Measurements from ENCODE around the gene FAM219B.

DNA sequence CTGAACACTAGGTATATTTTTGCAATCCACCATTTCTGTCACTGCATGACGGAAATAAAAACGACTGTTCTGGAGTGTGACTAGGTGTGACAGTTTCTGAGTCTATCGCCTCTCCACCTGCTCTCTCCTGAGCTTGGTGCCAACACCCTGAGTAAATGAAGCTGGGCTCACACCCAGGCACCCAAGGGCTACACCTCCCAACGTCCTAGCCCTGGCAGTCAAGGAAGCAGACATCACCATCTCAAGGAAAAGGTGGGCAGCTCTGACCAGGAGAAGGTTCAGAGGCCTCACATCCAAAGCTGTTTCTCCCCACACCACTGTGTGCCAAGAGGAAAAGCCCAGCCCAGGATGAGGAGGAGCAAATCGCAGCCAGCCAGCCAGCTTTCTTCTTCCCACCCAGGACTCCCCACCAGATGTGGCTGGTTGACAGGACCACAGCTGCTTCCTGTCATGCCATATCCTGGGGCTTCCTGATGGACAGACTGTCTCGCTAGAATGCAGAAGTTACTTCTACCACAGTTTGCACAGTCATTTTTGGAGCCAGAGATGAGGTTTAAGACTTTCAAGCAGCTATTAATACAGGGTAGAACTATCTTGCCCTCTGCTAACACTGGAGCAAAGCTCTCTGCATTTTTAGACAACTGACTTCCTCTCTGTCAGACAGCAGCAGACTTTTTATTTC, 36.8 kb downstream of the FAM219B start:
- TF ChIP-seq, protein P1, sequence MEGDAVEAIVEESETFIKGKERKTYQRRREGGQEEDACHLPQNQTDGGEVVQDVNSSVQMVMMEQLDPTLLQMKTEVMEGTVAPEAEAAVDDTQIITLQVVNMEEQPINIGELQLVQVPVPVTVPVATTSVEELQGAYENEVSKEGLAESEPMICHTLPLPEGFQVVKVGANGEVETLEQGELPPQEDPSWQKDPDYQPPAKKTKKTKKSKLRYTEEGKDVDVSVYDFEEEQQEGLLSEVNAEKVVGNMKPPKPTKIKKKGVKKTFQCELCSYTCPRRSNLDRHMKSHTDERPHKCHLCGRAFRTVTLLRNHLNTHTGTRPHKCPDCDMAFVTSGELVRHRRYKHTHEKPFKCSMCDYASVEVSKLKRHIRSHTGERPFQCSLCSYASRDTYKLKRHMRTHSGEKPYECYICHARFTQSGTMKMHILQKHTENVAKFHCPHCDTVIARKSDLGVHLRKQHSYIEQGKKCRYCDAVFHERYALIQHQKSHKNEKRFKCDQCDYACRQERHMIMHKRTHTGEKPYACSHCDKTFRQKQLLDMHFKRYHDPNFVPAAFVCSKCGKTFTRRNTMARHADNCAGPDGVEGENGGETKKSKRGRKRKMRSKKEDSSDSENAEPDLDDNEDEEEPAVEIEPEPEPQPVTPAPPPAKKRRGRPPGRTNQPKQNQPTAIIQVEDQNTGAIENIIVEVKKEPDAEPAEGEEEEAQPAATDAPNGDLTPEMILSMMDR (conservative IDR thresholded peaks at IDR 0.05; ENCODE audit: low read depth, low read length): no peak
- TF ChIP-seq SMC3 (IDR thresholded peaks at IDR 0.05; ENCODE audit: low read depth, low read length) (no peak), POLR2A (IDR thresholded peaks at IDR 0.05; ENCODE audit: low read depth, low read length) (no peak), CHD1 (IDR thresholded peaks at IDR 0.05; ENCODE audit: low read depth, low read length) (no peak), MXI1 (IDR thresholded peaks at IDR 0.05; ENCODE audit: borderline replicate concordance, low read depth, low read length) (no peak), CEBPB (IDR thresholded peaks at IDR 0.05; ENCODE audit: low read depth, low read length) (no peak), BHLHE40 (IDR thresholded peaks at IDR 0.05; ENCODE audit: low read depth, low read length) (no peak), USF2 (IDR thresholded peaks at IDR 0.05; ENCODE audit: low read depth, low read length) (no peak)
